Measurements from ENCODE around the gene CNOT8. TPM values are rescaled to one million over a fixed set of nuclear protein-coding genes. Genes with fewer than 3 reads are reported as not detected.

CNOT8 gene
- total and polyA plus RNA-seq, 2 of the 4 experiments (the other 2 are of a cell fraction) = 41.4 to 49.1 TPM

DNA sequence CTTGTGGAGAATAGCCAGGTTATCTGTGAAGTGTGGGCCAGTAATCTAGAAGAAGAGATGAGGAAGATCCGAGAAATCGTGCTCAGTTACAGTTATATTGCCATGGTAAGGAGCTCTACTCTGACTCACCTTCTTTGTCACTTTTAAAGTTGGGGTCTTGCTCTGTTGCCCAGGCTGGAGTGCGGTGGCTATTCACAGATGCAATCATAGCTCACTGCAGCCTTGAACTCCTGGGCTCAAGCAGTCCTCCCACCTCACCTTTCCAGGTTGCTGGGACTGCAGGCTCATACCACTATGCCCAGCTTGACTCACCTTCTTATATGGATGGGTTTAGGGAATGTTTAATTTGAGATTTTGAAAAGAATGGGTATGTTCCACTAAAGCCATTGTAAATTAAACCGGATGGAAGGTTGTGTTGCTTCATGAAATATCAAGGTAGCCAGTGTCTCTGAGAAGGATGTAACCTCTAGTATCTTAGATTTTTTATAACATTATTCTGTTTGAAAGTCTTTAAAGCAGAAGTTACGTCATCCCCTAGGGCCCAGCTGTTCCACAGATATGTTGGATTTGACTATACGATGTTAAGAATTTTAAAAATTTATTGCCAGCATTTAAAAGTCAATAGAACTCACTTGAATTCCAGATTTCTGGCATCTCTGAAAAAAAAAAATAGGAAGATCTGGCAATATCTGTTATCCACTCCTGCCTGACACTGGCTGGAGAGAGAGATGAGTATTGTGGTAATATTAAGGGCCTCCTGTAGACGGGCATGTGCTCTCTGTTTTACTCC, 5.1 kb downstream of the CNOT8 start (continued):
- TF ChIP-seq CEBPB (IDR thresholded peaks at IDR 0.05; ENCODE audit: low read depth, low read length) = no peak

DNA sequence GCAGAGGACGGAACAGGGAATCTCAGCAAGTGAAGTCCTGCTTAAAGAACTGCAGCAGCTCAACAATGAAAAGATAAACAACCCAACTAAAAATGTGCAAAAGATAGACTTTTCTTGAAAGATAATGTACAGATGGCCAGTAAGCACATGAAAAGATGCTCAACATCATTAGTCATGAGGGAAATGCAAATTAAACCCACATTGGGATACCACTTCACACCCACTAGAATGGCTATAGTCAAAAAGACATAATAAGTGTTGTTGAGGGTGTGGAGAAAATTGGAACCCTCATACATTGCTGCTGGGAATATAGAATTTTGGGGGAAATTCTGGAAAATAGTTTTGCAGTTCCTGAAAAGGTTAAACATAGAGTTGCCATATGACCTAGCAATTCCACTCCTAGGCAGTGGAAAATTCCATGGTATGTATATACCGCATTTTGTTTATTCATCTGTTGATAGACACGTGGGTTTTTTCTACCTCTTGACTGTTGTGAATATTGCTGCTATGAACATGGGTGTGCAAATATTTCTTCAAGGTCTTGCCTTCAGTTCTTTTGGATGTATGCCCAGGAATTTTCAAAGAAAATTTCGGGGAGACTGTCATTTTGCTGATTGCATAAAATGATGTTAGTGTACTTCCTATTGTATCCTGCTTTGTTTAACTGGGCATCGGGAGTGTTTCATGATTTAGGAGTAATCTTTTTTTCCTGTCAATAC, 7.2 kb downstream of the CNOT8 start:
- Histone ChIP-seq H3K23ac (ENCODE audit: low read depth, low read length) (no peak overlapping the region), H3K14ac (replicated peaks; ENCODE audit: low read depth, low read length) (no peak overlapping the region), H3K4ac (ENCODE audit: low read depth, low read length) (no peak overlapping the region), H3K4me2 (ENCODE audit: low read depth, low read length) (no peak overlapping the region), H2AK9ac (replicated peaks; ENCODE audit: low read depth, low read length, poor library complexity) (no peak overlapping the region), H4K20me1 (ENCODE audit: insufficient read depth, low read length) (peaks cover 38% of the 10 kb centered on the region), H4K91ac (ENCODE audit: insufficient read depth, low read depth, low read length) (no peak overlapping the region), H2AFZ (replicated peaks; ENCODE audit: low read length, poor library complexity) (no peak overlapping the region), H2BK5ac (ENCODE audit: low read depth, low read length, poor library complexity, severe bottlenecking) (no peak overlapping the region), H3K9me3 (ENCODE audit: control insufficient read depth, insufficient read depth, low read length) (no peaks in the 10 kb centered on the region), H3K4me3 (ENCODE audit: insufficient read depth, low read depth, low read length) (no peak overlapping the region), H4K8ac (ENCODE audit: low read depth in 2 of 2, low read length in 2 of 2) (no peak overlapping the region), H3K9me1 (ENCODE audit: insufficient read depth, low read length) (peaks cover 3% of the 10 kb centered on the region; the same call in 1 of the 2 replicates), H3K18ac (ENCODE audit: low read depth, low read length) (no peak overlapping the region), H2BK15ac (ENCODE audit: low read depth, low read length) (no peak overlapping the region), H3K79me1 (ENCODE audit: low read depth in 1 of 2, low read length in 2 of 2) (peaks cover 22 to 58% of the 10 kb centered on the region in 2 experiments), H2BK20ac (ENCODE audit: low read depth, low read length) (no peak overlapping the region), H2AK5ac (ENCODE audit: low read depth, low read length) (no peak overlapping the region), H4K5ac (ENCODE audit: low read depth, low read length) (no peak overlapping the region), H3K4me1 (ENCODE audit: control insufficient read depth, insufficient read depth, low read length) (peaks cover 3% of the 10 kb centered on the region), H3K27ac (ENCODE audit: insufficient read depth, low read length) (no peak overlapping the region), H3K27me3 (ENCODE audit: control insufficient read depth, insufficient read depth, low read length) (no peaks in the 10 kb centered on the region), H2BK120ac (ENCODE audit: low read depth, low read length) (no peak overlapping the region), H3K9ac (ENCODE audit: low read depth, low read length) (no peak overlapping the region), H3K56ac (ENCODE audit: extremely low read depth, insufficient read depth, low read length) (no peak overlapping the region), H3K36me3 (ENCODE audit: control insufficient read depth, insufficient read depth, low read length) (peaks cover 22% of the 10 kb centered on the region)
- intact Hi-C loops (cut with micrococcal nuclease) (loop anchor here (5.0 kb wide), 1 partner anchor 52 kb away; no protein-coding TSS in a partner anchor), in situ Hi-C loops (cut with MboI; ENCODE audit: low sequenced_read_pairs) (no loop called here), dilution Hi-C loops (cut with HindIII; ENCODE audit: low sequenced_read_pairs, unreplicated experiment) (no loop called here)
- no TSS peak for BruUV-seq (replicated peaks)
- WGBS, 2 experiments (ENCODE audit: extremely low coverage in 2 of 2, insufficient read length in 1 of 2) = no CpG with 5 or more reads among the region's 5 CpGs
- ChIA-PET POLR2A (ENCODE audit: unreplicated experiment) (no interaction called here), CTCF (no interaction called here)
- ATAC-seq (ENCODE audit: low read depth) (no peak; the same call in 1 of the 2 replicates), DNase-seq (no peak)
- TF ChIP-seq RCOR1 (IDR thresholded peaks at IDR 0.05; ENCODE audit: insufficient replicate concordance, low read length) (no peak), SMC3 (IDR thresholded peaks at IDR 0.05; ENCODE audit: low read depth, low read length) (no peak), RFX5 (IDR thresholded peaks at IDR 0.05; ENCODE audit: low read depth, low read length) (no peak), CHD1 (IDR thresholded peaks at IDR 0.05; ENCODE audit: low read depth, low read length) (no peak), CEBPB (IDR thresholded peaks at IDR 0.05; ENCODE audit: low read depth, low read length) (no peak), MXI1 (IDR thresholded peaks at IDR 0.05; ENCODE audit: borderline replicate concordance, low read depth, low read length) (no peak), MAZ (IDR thresholded peaks at IDR 0.05; ENCODE audit: borderline replicate concordance, low read depth, low read length) (no peak), MAFK (IDR thresholded peaks at IDR 0.05; ENCODE audit: low read depth, low read length) (no peak), POLR2A (IDR thresholded peaks at IDR 0.05; ENCODE audit: low read depth, low read length) (no peak), NFE2L2 (IDR thresholded peaks at IDR 0.05; ENCODE audit: low read depth, low read length) (no peak), FOS (IDR thresholded peaks at IDR 0.05; ENCODE audit: low read depth, low read length) (no peak)
- TF ChIP-seq, protein P1, sequence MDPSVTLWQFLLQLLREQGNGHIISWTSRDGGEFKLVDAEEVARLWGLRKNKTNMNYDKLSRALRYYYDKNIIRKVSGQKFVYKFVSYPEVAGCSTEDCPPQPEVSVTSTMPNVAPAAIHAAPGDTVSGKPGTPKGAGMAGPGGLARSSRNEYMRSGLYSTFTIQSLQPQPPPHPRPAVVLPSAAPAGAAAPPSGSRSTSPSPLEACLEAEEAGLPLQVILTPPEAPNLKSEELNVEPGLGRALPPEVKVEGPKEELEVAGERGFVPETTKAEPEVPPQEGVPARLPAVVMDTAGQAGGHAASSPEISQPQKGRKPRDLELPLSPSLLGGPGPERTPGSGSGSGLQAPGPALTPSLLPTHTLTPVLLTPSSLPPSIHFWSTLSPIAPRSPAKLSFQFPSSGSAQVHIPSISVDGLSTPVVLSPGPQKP (IDR thresholded peaks at IDR 0.05; ENCODE audit: borderline replicate concordance, low read depth, low read length) = no peak
- TF ChIP-seq, protein P2, sequence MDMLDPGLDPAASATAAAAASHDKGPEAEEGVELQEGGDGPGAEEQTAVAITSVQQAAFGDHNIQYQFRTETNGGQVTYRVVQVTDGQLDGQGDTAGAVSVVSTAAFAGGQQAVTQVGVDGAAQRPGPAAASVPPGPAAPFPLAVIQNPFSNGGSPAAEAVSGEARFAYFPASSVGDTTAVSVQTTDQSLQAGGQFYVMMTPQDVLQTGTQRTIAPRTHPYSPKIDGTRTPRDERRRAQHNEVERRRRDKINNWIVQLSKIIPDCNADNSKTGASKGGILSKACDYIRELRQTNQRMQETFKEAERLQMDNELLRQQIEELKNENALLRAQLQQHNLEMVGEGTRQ (IDR thresholded peaks at IDR 0.05; ENCODE audit: low read depth, low read length) = no peak

All from IMR-90 (cell line).